GM23338 (cell line): ENCODE results near the gene ADH1C. TPM values are rescaled to one million over a fixed set of nuclear protein-coding genes. Genes with fewer than 3 reads are reported as not detected.
"Not testable (repeated sequence)": the region's sequence is repeated elsewhere in the genome, so short reads cannot be mapped to it uniquely, and the experiment has no call there.

Experiments
- ATAC-seq: fragments of 200-7000 bp; cut with Tn5 transposase; 3 replicates; pipeline ENCODE4 v1.9.1; 2020
- DNase-seq: peaks from one replicate; pipeline ENCODE4 v3.0.0-alpha.2; 2015; ENCODE audit warnings: low spot score
- H2AFZ ChIP-seq: fragments of 200-600 bp; sonication (generic); 2 replicates; pipeline ENCODE4 v1.8.0; 2016; ENCODE audit warnings: antibody characterized with exemption, mild to moderate bottlenecking, moderate library complexity
- H3F3A ChIP-seq: fragments of 200-600 bp; sonication (generic); replicated peaks from 2 replicates; pipeline ENCODE4 v1.8.0; 2017; ENCODE audit warnings: antibody characterized with exemption, mixed run types, low read depth
- H3K27ac ChIP-seq: fragments of 200-600 bp; sonication (generic); 2 replicates; pipeline ENCODE4 v1.6.1; 2016; ENCODE audit warnings: low read depth
- H3K27me3 ChIP-seq: fragments of 200-600 bp; sonication (generic); 2 replicates; pipeline ENCODE4 v1.8.0; 2016; ENCODE audit warnings: mild to moderate bottlenecking, mixed run types, moderate library complexity; ENCODE audit not compliant: insufficient read depth
- H3K36me3 ChIP-seq: fragments of 200-600 bp; sonication (generic); 2 replicates; pipeline ENCODE4 v1.8.0; 2016; ENCODE audit warnings: mild to moderate bottlenecking; ENCODE audit not compliant: insufficient read depth
- H3K4me1 ChIP-seq: fragments of 200-600 bp; sonication (generic); 2 replicates; pipeline ENCODE4 v1.8.0; 2016; ENCODE audit warnings: mild to moderate bottlenecking, moderate library complexity; ENCODE audit not compliant: insufficient read depth
- H3K4me2 ChIP-seq: fragments of 200-600 bp; sonication (generic); 2 replicates; pipeline ENCODE4 v1.7.1; 2017; ENCODE audit warnings: mixed run types
- H3K4me3 ChIP-seq: fragments of 200-600 bp; sonication (generic); 2 replicates; pipeline ENCODE4 v1.6.1; 2016; ENCODE audit warnings: mixed run types
- H3K79me2 ChIP-seq: fragments of 200-600 bp; sonication (generic); replicated peaks from 2 replicates; pipeline ENCODE4 v1.8.0; 2017; ENCODE audit warnings: mild to moderate bottlenecking; ENCODE audit not compliant: insufficient read depth
- H3K9me2 ChIP-seq: fragments of 200-600 bp; sonication (generic); 2 replicates; pipeline ENCODE4 v1.8.0; 2017; ENCODE audit not compliant: insufficient read depth
- H4K20me1 ChIP-seq: fragments of 200-600 bp; sonication (generic); replicated peaks from 2 replicates; pipeline ENCODE4 v1.8.0; 2017; ENCODE audit warnings: mild to moderate bottlenecking; ENCODE audit not compliant: insufficient read depth
- H3K27ac Mint-ChIP-seq: 2 replicates; pipeline ENCODE4 v1.8.0; 2020; ENCODE audit warnings: inconsistent platforms, mild to moderate bottlenecking, moderate library complexity, mixed read lengths
- H3K27me3 Mint-ChIP-seq: 3 replicates; pipeline ENCODE4 v1.8.0; 2022; ENCODE audit warnings: low read depth, mild to moderate bottlenecking, moderate library complexity, mixed read lengths, inconsistent platforms; ENCODE audit not compliant: insufficient read depth, poor library complexity
- H3K36me3 Mint-ChIP-seq: 3 replicates; pipeline ENCODE4 v1.8.0; 2021; ENCODE audit warnings: low read depth, mild to moderate bottlenecking, inconsistent platforms, moderate library complexity, mixed read lengths
- H3K4me1 Mint-ChIP-seq: 3 replicates; pipeline ENCODE4 v1.8.0; 2020; ENCODE audit warnings: mild to moderate bottlenecking, inconsistent platforms, mixed read lengths
- H3K4me3 Mint-ChIP-seq: 3 replicates; pipeline ENCODE4 v1.8.0; 2021; ENCODE audit warnings: moderate library complexity, mild to moderate bottlenecking, inconsistent platforms, mixed read lengths
- H3K9me3 Mint-ChIP-seq: 3 replicates; pipeline ENCODE4 v1.8.0; 2020; ENCODE audit warnings: moderate library complexity, mild to moderate bottlenecking, inconsistent platforms, mixed read lengths
- CREB1 ChIP-seq: fragments of 250-450 bp; sonication (Bioruptor Pico); IDR thresholded peaks from 2 replicates; pipeline ENCODE4 v1.5.0; 2020; ENCODE audit warnings: low read depth, mild to moderate bottlenecking, moderate library complexity
- ETS1 ChIP-seq: IDR thresholded peaks from 2 replicates; pipeline ENCODE4 v1.6.1; 2016; ENCODE audit warnings: antibody characterized with exemption
- EZH2 ChIP-seq: fragments of 200-600 bp; sonication (generic); IDR thresholded peaks from one replicate; pipeline ENCODE4 v1.8.0; 2017; ENCODE audit warnings: antibody characterized with exemption, mild to moderate bottlenecking, low read depth; ENCODE audit not compliant: unreplicated experiment
- EZH2phosphoT487 ChIP-seq: fragments of 200-600 bp; sonication (generic); IDR thresholded peaks from one replicate; pipeline ENCODE4 v1.8.1; 2018; ENCODE audit warnings: antibody characterized with exemption; ENCODE audit not compliant: unreplicated experiment
- JUNB ChIP-seq: IDR thresholded peaks from one replicate; pipeline ENCODE4 v1.6.1; 2016; ENCODE audit warnings: antibody characterized with exemption; ENCODE audit not compliant: unreplicated experiment
- NANOG ChIP-seq: IDR thresholded peaks from 2 replicates; pipeline ENCODE4 v1.6.1; 2016; ENCODE audit warnings: antibody characterized with exemption, borderline replicate concordance
- POLR2AphosphoS5 ChIP-seq: IDR thresholded peaks from 2 replicates; pipeline ENCODE4 v1.6.1; 2016; ENCODE audit warnings: antibody characterized with exemption, low read depth
- STAT1 ChIP-seq: IDR thresholded peaks from one replicate; pipeline ENCODE4 v1.6.1; 2016; ENCODE audit warnings: antibody characterized with exemption; ENCODE audit not compliant: unreplicated experiment
- ZNF114 ChIP-seq: fragments of 250-450 bp; sonication (Bioruptor Pico); IDR thresholded peaks from 2 replicates; pipeline ENCODE4 v1.5.0; 2020; ENCODE audit warnings: mild to moderate bottlenecking, moderate library complexity
- ZNF331 ChIP-seq: fragments of 250-450 bp; sonication (Bioruptor Pico); IDR thresholded peaks from 2 replicates; pipeline ENCODE4 v1.5.0; 2020; ENCODE audit warnings: low read depth, mild to moderate bottlenecking, moderate library complexity
- polyA plus RNA-seq: library from polyadenylated mRNA; unstranded; fragments of >200 nt; fragmentation: Nextera tagmentation; extraction: Ambion mirVana; gene quantifications from 2 replicates; pipeline ENCODE4 v1.2.1, GENCODE V29; 2016
- total RNA-seq: library from RNA; depleted of rRNA; stranded (reverse); fragments of >200 nt; shearing (Covaris generic); gene quantifications from 2 replicates; pipeline ENCODE4 v1.2.3, GENCODE V29; 2014
- TF ChIP-seq, protein P1 (sequence below), 2 experiments: fragments of 200-600 bp in 1 of 2; sonication (generic) in 1 of 2; conservative IDR thresholded peaks; 2 replicates each; pipeline versions ENCODE4 v1.5.1 to v1.6.1; 2016 to 2017; ENCODE audit warnings: antibody characterized with exemption in 2 of 2, low read depth in 2 of 2, mild to moderate bottlenecking in 2 of 2, moderate library complexity in 1 of 2
- TF ChIP-seq, protein P2 (sequence below): fragments of 250-450 bp; sonication (Bioruptor Pico); IDR thresholded peaks from 2 replicates; pipeline ENCODE4 v1.5.0; 2020; ENCODE audit warnings: mild to moderate bottlenecking, moderate library complexity

ADH1C gene
- total and polyA plus RNA-seq, 2 experiments from 2014 or later: not detected

DNA sequence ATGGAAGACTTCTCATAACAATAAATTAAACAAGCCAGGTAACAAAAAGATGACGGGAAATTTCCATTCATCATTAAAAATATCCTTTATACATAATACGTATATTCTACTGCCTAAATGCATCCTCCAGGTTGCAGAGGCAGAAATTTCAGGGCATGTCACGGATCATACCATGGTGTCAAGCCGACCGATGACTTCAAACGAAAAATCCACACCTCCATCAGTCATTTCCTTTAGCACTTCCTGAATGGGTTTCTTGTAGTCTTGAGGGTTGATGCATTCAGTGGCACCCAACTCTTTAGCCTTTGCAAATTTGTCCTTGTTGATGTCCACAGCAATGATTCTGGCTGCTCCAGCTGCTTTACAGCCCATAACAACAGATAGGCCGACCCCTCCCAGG, 9.9 kb downstream of the ADH1C start:
- H3K36me3 ChIP-seq, H3K9me2 ChIP-seq, H3K27me3 ChIP-seq, H4K20me1 ChIP-seq, DNase-seq, H3K4me1 ChIP-seq, H3K27ac Mint-ChIP-seq, H3K36me3 Mint-ChIP-seq, H3F3A ChIP-seq, H3K79me2 ChIP-seq, H3K4me1 Mint-ChIP-seq, H3K4me2 ChIP-seq, ATAC-seq, H3K27ac ChIP-seq, H3K4me3 Mint-ChIP-seq, H2AFZ ChIP-seq, H3K9me3 Mint-ChIP-seq, H3K4me3 ChIP-seq, H3K27me3 Mint-ChIP-seq: not testable (repeated sequence)

- Histone ChIP-seq H3K4me1 (no peaks in the 10 kb centered on the region), H3K27me3 (no peaks in the 10 kb centered on the region), H4K20me1 (no peaks in the 10 kb centered on the region), H3K4me2 (no peak overlapping the region), H3F3A (no peaks in the 10 kb centered on the region), H3K9me2 (peaks cover 2% of the 10 kb centered on the region; the same call in 1 of the 2 replicates), H3K36me3 (no peaks in the 10 kb centered on the region), H3K27ac (no peak overlapping the region), H3K4me3 (no peak overlapping the region), H2AFZ (no peak overlapping the region), H3K79me2 (no peaks in the 10 kb centered on the region)
- ATAC-seq (no peak), DNase-seq (no peak)
- Mint-ChIP-seq H3K9me3 (no peaks in the 10 kb centered on the region), H3K4me3 (no peak overlapping the region), H3K27ac (no peak overlapping the region), H3K36me3 (no peaks in the 10 kb centered on the region), H3K27me3 (no peaks in the 10 kb centered on the region), H3K4me1 (no peaks in the 10 kb centered on the region)
- TF ChIP-seq, protein P1, sequence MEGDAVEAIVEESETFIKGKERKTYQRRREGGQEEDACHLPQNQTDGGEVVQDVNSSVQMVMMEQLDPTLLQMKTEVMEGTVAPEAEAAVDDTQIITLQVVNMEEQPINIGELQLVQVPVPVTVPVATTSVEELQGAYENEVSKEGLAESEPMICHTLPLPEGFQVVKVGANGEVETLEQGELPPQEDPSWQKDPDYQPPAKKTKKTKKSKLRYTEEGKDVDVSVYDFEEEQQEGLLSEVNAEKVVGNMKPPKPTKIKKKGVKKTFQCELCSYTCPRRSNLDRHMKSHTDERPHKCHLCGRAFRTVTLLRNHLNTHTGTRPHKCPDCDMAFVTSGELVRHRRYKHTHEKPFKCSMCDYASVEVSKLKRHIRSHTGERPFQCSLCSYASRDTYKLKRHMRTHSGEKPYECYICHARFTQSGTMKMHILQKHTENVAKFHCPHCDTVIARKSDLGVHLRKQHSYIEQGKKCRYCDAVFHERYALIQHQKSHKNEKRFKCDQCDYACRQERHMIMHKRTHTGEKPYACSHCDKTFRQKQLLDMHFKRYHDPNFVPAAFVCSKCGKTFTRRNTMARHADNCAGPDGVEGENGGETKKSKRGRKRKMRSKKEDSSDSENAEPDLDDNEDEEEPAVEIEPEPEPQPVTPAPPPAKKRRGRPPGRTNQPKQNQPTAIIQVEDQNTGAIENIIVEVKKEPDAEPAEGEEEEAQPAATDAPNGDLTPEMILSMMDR (conservative IDR thresholded peaks at IDR 0.05; ENCODE audit: low read depth in 2 of 2): no peak
- TF ChIP-seq EZH2phosphoT487: no peak
- TF ChIP-seq EZH2: no peak
- TF ChIP-seq ZNF331: no peak
- TF ChIP-seq, protein P2, sequence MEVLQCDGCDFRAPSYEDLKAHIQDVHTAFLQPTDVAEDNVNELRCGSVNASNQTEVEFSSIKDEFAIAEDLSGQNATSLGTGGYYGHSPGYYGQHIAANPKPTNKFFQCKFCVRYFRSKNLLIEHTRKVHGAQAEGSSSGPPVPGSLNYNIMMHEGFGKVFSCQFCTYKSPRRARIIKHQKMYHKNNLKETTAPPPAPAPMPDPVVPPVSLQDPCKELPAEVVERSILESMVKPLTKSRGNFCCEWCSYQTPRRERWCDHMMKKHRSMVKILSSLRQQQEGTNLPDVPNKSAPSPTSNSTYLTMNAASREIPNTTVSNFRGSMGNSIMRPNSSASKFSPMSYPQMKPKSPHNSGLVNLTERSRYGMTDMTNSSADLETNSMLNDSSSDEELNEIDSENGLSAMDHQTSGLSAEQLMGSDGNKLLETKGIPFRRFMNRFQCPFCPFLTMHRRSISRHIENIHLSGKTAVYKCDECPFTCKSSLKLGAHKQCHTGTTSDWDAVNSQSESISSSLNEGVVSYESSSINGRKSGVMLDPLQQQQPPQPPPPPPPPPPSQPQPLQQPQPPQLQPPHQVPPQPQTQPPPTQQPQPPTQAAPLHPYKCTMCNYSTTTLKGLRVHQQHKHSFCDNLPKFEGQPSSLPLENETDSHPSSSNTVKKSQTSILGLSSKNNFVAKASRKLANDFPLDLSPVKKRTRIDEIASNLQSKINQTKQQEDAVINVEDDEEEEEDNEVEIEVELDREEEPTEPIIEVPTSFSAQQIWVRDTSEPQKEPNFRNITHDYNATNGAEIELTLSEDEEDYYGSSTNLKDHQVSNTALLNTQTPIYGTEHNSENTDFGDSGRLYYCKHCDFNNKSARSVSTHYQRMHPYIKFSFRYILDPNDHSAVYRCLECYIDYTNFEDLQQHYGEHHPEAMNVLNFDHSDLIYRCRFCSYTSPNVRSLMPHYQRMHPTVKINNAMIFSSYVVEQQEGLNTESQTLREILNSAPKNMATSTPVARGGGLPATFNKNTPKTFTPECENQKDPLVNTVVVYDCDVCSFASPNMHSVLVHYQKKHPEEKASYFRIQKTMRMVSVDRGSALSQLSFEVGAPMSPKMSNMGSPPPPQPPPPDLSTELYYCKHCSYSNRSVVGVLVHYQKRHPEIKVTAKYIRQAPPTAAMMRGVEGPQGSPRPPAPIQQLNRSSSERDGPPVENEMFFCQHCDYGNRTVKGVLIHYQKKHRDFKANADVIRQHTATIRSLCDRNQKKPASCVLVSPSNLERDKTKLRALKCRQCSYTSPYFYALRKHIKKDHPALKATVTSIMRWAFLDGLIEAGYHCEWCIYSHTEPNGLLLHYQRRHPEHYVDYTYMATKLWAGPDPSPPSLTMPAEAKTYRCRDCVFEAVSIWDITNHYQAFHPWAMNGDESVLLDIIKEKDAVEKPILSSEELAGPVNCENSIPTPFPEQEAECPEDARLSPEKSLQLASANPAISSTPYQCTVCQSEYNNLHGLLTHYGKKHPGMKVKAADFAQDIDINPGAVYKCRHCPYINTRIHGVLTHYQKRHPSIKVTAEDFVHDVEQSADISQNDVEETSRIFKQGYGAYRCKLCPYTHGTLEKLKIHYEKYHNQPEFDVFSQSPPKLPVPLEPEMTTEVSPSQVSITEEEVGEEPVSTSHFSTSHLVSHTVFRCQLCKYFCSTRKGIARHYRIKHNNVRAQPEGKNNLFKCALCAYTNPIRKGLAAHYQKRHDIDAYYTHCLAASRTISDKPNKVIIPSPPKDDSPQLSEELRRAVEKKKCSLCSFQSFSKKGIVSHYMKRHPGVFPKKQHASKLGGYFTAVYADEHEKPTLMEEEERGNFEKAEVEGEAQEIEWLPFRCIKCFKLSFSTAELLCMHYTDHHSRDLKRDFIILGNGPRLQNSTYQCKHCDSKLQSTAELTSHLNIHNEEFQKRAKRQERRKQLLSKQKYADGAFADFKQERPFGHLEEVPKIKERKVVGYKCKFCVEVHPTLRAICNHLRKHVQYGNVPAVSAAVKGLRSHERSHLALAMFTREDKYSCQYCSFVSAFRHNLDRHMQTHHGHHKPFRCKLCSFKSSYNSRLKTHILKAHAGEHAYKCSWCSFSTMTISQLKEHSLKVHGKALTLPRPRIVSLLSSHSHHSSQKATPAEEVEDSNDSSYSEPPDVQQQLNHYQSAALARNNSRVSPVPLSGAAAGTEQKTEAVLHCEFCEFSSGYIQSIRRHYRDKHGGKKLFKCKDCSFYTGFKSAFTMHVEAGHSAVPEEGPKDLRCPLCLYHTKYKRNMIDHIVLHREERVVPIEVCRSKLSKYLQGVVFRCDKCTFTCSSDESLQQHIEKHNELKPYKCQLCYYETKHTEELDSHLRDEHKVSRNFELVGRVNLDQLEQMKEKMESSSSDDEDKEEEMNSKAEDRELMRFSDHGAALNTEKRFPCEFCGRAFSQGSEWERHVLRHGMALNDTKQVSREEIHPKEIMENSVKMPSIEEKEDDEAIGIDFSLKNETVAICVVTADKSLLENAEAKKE (CRISPR knock-in tag): no peak
- TF ChIP-seq NANOG: no peak
- TF ChIP-seq STAT1: no peak
- TF ChIP-seq JUNB: no peak
- no peak for TF ChIP-seq ZNF114
- no peak for TF ChIP-seq ETS1
- no peak for TF ChIP-seq POLR2AphosphoS5
- no peak for TF ChIP-seq CREB1 (CRISPR knock-in tag)
These were observed 11.1 kb downstream of the ADH1C start for GRCh38 chr4:99341426-99341825.
